Mesendoderm (in vitro differentiated cells): ENCODE results near the gene GPBAR1.

ENCODE experiments used
- DNase-seq: peaks from one replicate; pipeline ENCODE4 v3.0.0; 2013
- H2AK5ac ChIP-seq: 2 replicates; pipeline ENCODE4 v1.6.1; 2013; ENCODE audit warnings: low read length, inconsistent platforms
- H2BK120ac ChIP-seq: 2 replicates; pipeline ENCODE4 v1.6.1; 2013; ENCODE audit warnings: low read depth, mild to moderate bottlenecking, low read length, moderate library complexity, mixed read lengths
- H2BK15ac ChIP-seq: replicated peaks from 2 replicates; pipeline ENCODE4 v1.6.1; 2013; ENCODE audit warnings: low read depth, mild to moderate bottlenecking, moderate library complexity
- H2BK5ac ChIP-seq: 2 replicates; pipeline ENCODE4 v1.6.1; 2013; ENCODE audit warnings: low read length, inconsistent platforms
- H3K18ac ChIP-seq: 2 replicates; pipeline ENCODE4 v1.6.1; 2013; ENCODE audit warnings: mild to moderate bottlenecking, low read length, mixed read lengths
- H3K23ac ChIP-seq: one replicate; pipeline ENCODE4 v1.6.1; 2013; ENCODE audit warnings: low read length
- H3K27ac ChIP-seq: 2 replicates; pipeline ENCODE4 v1.5.1; 2013; ENCODE audit warnings: low read depth, mild to moderate bottlenecking, inconsistent platforms, low read length, moderate library complexity
- H3K27me3 ChIP-seq: 2 replicates; pipeline ENCODE4 v1.6.1; 2013; ENCODE audit warnings: low read length, control low read depth, mild to moderate bottlenecking, inconsistent platforms; ENCODE audit not compliant: insufficient read depth, poor library complexity
- H3K36me3 ChIP-seq: 2 replicates; pipeline ENCODE4 v1.6.1; 2013; ENCODE audit warnings: low read length, inconsistent platforms; ENCODE audit not compliant: control insufficient read depth, insufficient read depth
- H3K4ac ChIP-seq: one replicate; pipeline ENCODE4 v1.6.1; 2013; ENCODE audit warnings: low read depth, mild to moderate bottlenecking, low read length, moderate library complexity
- H3K4me1 ChIP-seq: 2 replicates; pipeline ENCODE4 v1.6.1; 2013; ENCODE audit warnings: low read depth, low read length, inconsistent platforms; ENCODE audit not compliant: control insufficient read depth
- H3K4me2 ChIP-seq: 2 replicates; pipeline ENCODE4 v1.6.1; 2013; ENCODE audit warnings: low read length
- H3K4me3 ChIP-seq: 2 replicates; pipeline ENCODE4 v1.5.1; 2013; ENCODE audit warnings: mild to moderate bottlenecking, low read length
- H3K56ac ChIP-seq: one replicate; pipeline ENCODE4 v1.6.1; 2013; ENCODE audit warnings: low read length
- H3K79me1 ChIP-seq: 2 replicates; pipeline ENCODE4 v1.6.1; 2013; ENCODE audit warnings: low read length, inconsistent platforms
- H3K79me2 ChIP-seq: 2 replicates; pipeline ENCODE4 v1.6.1; 2013; ENCODE audit warnings: mild to moderate bottlenecking, low read length; ENCODE audit not compliant: control insufficient read depth, insufficient read depth
- H3K9ac ChIP-seq: 2 replicates; pipeline ENCODE4 v1.6.1; 2013; ENCODE audit warnings: low read length, inconsistent platforms
- H4K5ac ChIP-seq: one replicate; pipeline ENCODE4 v1.6.1; 2013; ENCODE audit warnings: low read length
- H4K8ac ChIP-seq: one replicate; pipeline ENCODE4 v1.6.1; 2013; ENCODE audit warnings: low read depth, mild to moderate bottlenecking, control low read depth, low read length, moderate library complexity
- WGBS: extraction: QIAGEN DNeasy Blood & Tissue Kit; methylation state at CpG from one replicate; pipeline ENCODE4 v1.1.7; 2013; ENCODE audit warnings: low lambda C conversion rate, missing lambda C conversion rate; ENCODE audit not compliant: insufficient coverage; ENCODE audit errors: extremely low coverage; 5-methylcytosine and 5-hydroxymethylcytosine counted together

GPBAR1 gene

GRCh38 chr2:218218268-218219185 lies 42.3 kb upstream of the GPBAR1 start:
- WGBS: no CpG with 5 or more reads among the region's 4 CpGs
- H3K27ac ChIP-seq: peak overlapping the region; percentile 90
- peak overlapping the region; percentile 98 for H3K4me3 ChIP-seq
- peaks cover 5% of the 10 kb centered on the region for H3K4me1 ChIP-seq
- H3K36me3 ChIP-seq: peaks cover 1% of the 10 kb centered on the region
- H3K56ac ChIP-seq: peak overlapping the region; percentile 99
- H3K18ac ChIP-seq: no peak overlapping the region
- H3K27me3 ChIP-seq: no peaks in the 10 kb centered on the region
- H2AK5ac ChIP-seq: no peak overlapping the region
- peak overlapping the region; percentile 29 for H3K4me2 ChIP-seq
- H3K79me2 ChIP-seq: peaks cover 62% of the 10 kb centered on the region
- no peak overlapping the region for H3K23ac ChIP-seq
- DNase-seq: no peak
- H2BK15ac ChIP-seq: no peak overlapping the region
- H4K8ac ChIP-seq: no peak overlapping the region
- H3K9ac ChIP-seq: peak overlapping the region; percentile 97
- peaks cover 16% of the 10 kb centered on the region for H3K79me1 ChIP-seq
- no peak overlapping the region for H2BK5ac ChIP-seq
- H3K4ac ChIP-seq: no peak overlapping the region
- H2BK120ac ChIP-seq: no peak overlapping the region
- H4K5ac ChIP-seq: no peak overlapping the region

GRCh38 chr2:218219934-218220333 lies 40.9 kb upstream of the GPBAR1 start:
- Histone ChIP-seq H3K4ac (no peak overlapping the region), H3K27me3 (no peaks in the 10 kb centered on the region), H2BK15ac (no peak overlapping the region), H3K79me1 (peaks cover 21% of the 10 kb centered on the region), H4K5ac (no peak overlapping the region), H3K4me2 (peak overlapping the region; percentile 13), H2BK5ac (no peak overlapping the region), H3K27ac (no peak overlapping the region), H3K56ac (no peak overlapping the region), H3K36me3 (peaks cover 3% of the 10 kb centered on the region), H3K4me1 (peaks cover 5% of the 10 kb centered on the region), H3K79me2 (peaks cover 71% of the 10 kb centered on the region), H3K4me3 (no peak overlapping the region), H3K18ac (no peak overlapping the region), H4K8ac (no peak overlapping the region), H2BK120ac (no peak overlapping the region), H3K9ac (peak overlapping the region; percentile 12), H3K23ac (no peak overlapping the region), H2AK5ac (no peak overlapping the region)
- WGBS: no CpG with 5 or more reads among the region's 2 CpGs
- DNase-seq: no peak

DNA sequence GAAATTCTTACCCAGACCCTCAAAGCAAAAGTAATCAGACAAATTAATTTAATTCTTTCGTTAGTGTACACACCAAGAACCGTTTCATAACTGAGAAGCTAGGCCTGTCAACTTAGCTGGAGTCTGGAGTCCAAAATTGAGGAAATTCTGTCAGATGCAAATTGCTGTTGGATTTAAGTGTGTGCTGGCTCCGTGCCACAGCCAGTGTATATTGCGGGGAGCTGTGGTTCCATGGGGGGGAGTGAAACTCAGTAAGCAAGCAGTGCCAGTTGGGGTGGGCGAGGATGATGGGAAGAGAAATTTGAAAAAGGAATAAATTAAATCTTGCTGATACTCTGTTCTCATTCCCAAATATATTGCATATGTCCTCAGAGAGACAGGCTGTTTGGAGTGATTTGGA lies 39.8 kb upstream of the GPBAR1 start:
- H3K79me1 ChIP-seq: peaks cover 24% of the 10 kb centered on the region
- no peak overlapping the region for H3K4ac ChIP-seq
- no peak overlapping the region for H2BK120ac ChIP-seq
- no peak overlapping the region for H3K4me2 ChIP-seq
- H3K4me1 ChIP-seq: peaks cover 5% of the 10 kb centered on the region
- H3K18ac ChIP-seq: no peak overlapping the region
- H4K8ac ChIP-seq: no peak overlapping the region
- H2BK15ac ChIP-seq: no peak overlapping the region
- no peak overlapping the region for H3K27ac ChIP-seq
- H3K27me3 ChIP-seq: no peaks in the 10 kb centered on the region
- no peak overlapping the region for H2AK5ac ChIP-seq
- no peak overlapping the region for H4K5ac ChIP-seq
- no peak overlapping the region for H2BK5ac ChIP-seq
- no peak overlapping the region for H3K23ac ChIP-seq
- peaks cover 79% of the 10 kb centered on the region for H3K79me2 ChIP-seq
- no peak overlapping the region for H3K4me3 ChIP-seq
- H3K36me3 ChIP-seq: peaks cover 3% of the 10 kb centered on the region
- WGBS: no CpG with 5 or more reads among the region's 5 CpGs
- H3K9ac ChIP-seq: no peak overlapping the region
- H3K56ac ChIP-seq: peak overlapping the region; percentile 10
- DNase-seq: no peak

- Histone ChIP-seq H2BK15ac (no peak overlapping the region), H3K18ac (no peak overlapping the region), H4K5ac (no peak overlapping the region), H3K9ac (no peak overlapping the region), H3K36me3 (peaks cover 5% of the 10 kb centered on the region), H3K4me2 (no peak overlapping the region), H3K79me1 (peaks cover 27% of the 10 kb centered on the region), H2AK5ac (no peak overlapping the region), H3K4me3 (no peak overlapping the region), H3K79me2 (peaks cover 73% of the 10 kb centered on the region), H4K8ac (no peak overlapping the region), H3K27ac (no peak overlapping the region), H3K56ac (no peak overlapping the region), H2BK120ac (no peak overlapping the region), H3K4me1 (peaks cover 5% of the 10 kb centered on the region), H3K4ac (no peak overlapping the region), H2BK5ac (no peak overlapping the region), H3K23ac (no peak overlapping the region), H3K27me3 (no peaks in the 10 kb centered on the region)
- no CpG with 5 or more reads among the region's 5 CpGs for WGBS
- DNase-seq: no peak
Measured at GRCh38 chr2:218223046-218223445, 37.8 kb upstream of the GPBAR1 start.

DNA sequence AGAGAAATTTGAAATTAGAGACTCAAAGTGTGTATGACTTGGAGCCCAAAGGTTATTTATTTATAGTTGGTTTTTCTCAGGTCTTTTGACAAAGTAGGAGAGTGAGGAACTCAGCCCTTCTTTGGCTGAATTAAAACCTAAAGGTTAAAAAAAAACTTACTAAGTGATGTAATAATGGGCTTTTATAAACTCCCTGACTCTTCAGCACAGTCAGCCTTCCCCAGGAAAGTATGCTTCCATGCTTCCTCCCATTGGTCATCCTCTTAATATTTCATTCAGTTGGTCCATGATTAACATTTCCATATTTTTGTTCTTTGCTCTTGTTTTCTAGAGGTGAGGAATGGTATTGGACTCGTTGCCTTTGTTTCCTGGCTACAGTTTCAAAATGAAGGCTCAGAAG lies 36.6 kb upstream of the GPBAR1 start:
- no CpG with 5 or more reads among the region's 1 CpG for WGBS
- no peak overlapping the region for H3K23ac ChIP-seq
- H3K27ac ChIP-seq: no peak overlapping the region
- peaks cover 62% of the 10 kb centered on the region for H3K79me2 ChIP-seq
- no peak overlapping the region for H2BK5ac ChIP-seq
- no peak for DNase-seq
- H3K4me1 ChIP-seq: peaks cover 5% of the 10 kb centered on the region
- no peak overlapping the region for H4K8ac ChIP-seq
- no peak overlapping the region for H2BK120ac ChIP-seq
- H3K4me2 ChIP-seq: no peak overlapping the region
- no peak overlapping the region for H4K5ac ChIP-seq
- no peak overlapping the region for H3K18ac ChIP-seq
- peaks cover 6% of the 10 kb centered on the region for H3K36me3 ChIP-seq
- no peak overlapping the region for H3K4ac ChIP-seq
- no peak overlapping the region for H3K56ac ChIP-seq
- H2AK5ac ChIP-seq: no peak overlapping the region
- H3K4me3 ChIP-seq: no peak overlapping the region
- no peak overlapping the region for H3K9ac ChIP-seq
- peaks cover 27% of the 10 kb centered on the region for H3K79me1 ChIP-seq
- no peaks in the 10 kb centered on the region for H3K27me3 ChIP-seq
- no peak overlapping the region for H2BK15ac ChIP-seq
